ENCODE measurements around the gene GALNTL6. TPM values are rescaled to one million over a fixed set of nuclear protein-coding genes. Genes with fewer than 3 reads are reported as not detected.
A peak's percentile ranks its signal among the peaks of the same experiment; 100 is the strongest.

Gene GALNTL6
- total RNA-seq, 1 experiment from 2014 or later = not detected

GRCh38 chr4:173073939-173074500 is 1260.8 kb downstream of the GALNTL6 start:
- peak overlapping the region; percentile 2 to 66; a peak in 3 of 5 replicates for H3K4me3 Mint-ChIP-seq
- no peaks in the 10 kb centered on the region for H3K23me2 ChIP-seq (ENCODE audit: insufficient read length, low read depth, low read length, poor library complexity, severe bottlenecking)
- no CpG with 5 or more reads among the region's 1 CpG for whole genome bisulfite sequencing (ENCODE audit: extremely low coverage, insufficient read length, low lambda C conversion rate)
- no peak overlapping the region for H3K14ac ChIP-seq (ENCODE audit: insufficient read depth, low read length)
- TF ChIP-seq CTCF (conservative IDR thresholded peaks at IDR 0.05) = no peak
- H3K4me1 Mint-ChIP-seq = peaks cover 33 to 35% of the 10 kb centered on the region in 2 experiments
- no peaks in the 10 kb centered on the region for H3K27me3 ChIP-seq (ENCODE audit: insufficient read depth, low read length)
- DNase-seq = no peak
- peak overlapping the region; percentile 96 for H3K27ac ChIP-seq (ENCODE audit: insufficient read length, low read depth, low read length)
- no peak overlapping the region for H3K56ac ChIP-seq (ENCODE audit: insufficient read length, low read depth, low read length)
- H4K91ac ChIP-seq (ENCODE audit: insufficient read length, low read depth, low read length) = no peak overlapping the region
- no peaks in the 10 kb centered on the region for H4K20me1 ChIP-seq (ENCODE audit: control insufficient read depth, insufficient read depth, insufficient read length)
- no peaks in the 10 kb centered on the region for H3K9me3 ChIP-seq (ENCODE audit: control insufficient read depth, low read depth, low read length)
- H3K18ac ChIP-seq (ENCODE audit: insufficient read length, low read depth, low read length) = no peak overlapping the region
- H3K23ac ChIP-seq (ENCODE audit: insufficient read length, low read depth, low read length) = no peak overlapping the region
- H2BK12ac ChIP-seq (ENCODE audit: insufficient read length, low read depth, low read length) = no peak overlapping the region
- no peak overlapping the region for H2BK15ac ChIP-seq (ENCODE audit: low read depth, low read length)
- H2AFZ ChIP-seq (ENCODE audit: low read length) = no peak overlapping the region
- H3K79me1 ChIP-seq (ENCODE audit: insufficient read depth, low read depth, low read length, poor library complexity, severe bottlenecking) = no peaks in the 10 kb centered on the region
- peaks cover 34 to 38% of the 10 kb centered on the region in 2 experiments for H3K9me3 Mint-ChIP-seq
- H2AK5ac ChIP-seq (ENCODE audit: insufficient read length, low read length) = no peak overlapping the region
- peak overlapping the region; percentile 90 to 100 (median 100) for H3K27ac Mint-ChIP-seq
- H3K36me3 Mint-ChIP-seq (ENCODE audit: insufficient read depth in 1 of 3, low read depth in 3 of 3) = peaks cover 17 to 45% (median 22%) of the 10 kb centered on the region in 3 experiments
- no peak overlapping the region for H3K9ac ChIP-seq (ENCODE audit: extremely low read depth, insufficient read length, low read length)
- peaks cover 10% of the 10 kb centered on the region; the same call in 1 of the 2 replicates for H3K4me1 ChIP-seq (ENCODE audit: insufficient read depth, low read length)
- no peak overlapping the region for H4K8ac ChIP-seq (replicated peaks; ENCODE audit: insufficient read length, low read depth, low read length)
- no peak overlapping the region for H2BK120ac ChIP-seq (ENCODE audit: low read depth, low read length, poor library complexity, severe bottlenecking)
- H4K5ac ChIP-seq (ENCODE audit: insufficient read length, low read depth, low read length) = no peak overlapping the region
- no peak overlapping the region for H3K4ac ChIP-seq (ENCODE audit: low read depth, low read length)
- H3K79me2 ChIP-seq (ENCODE audit: insufficient read depth, low read length) = no peaks in the 10 kb centered on the region
- no peak overlapping the region for H2BK20ac ChIP-seq (ENCODE audit: low read depth, low read length, poor library complexity, severe bottlenecking)
- H2BK5ac ChIP-seq (ENCODE audit: insufficient read length, low read length) = no peak overlapping the region
- H3T11ph ChIP-seq (ENCODE audit: low read length) = no peak overlapping the region
- H3K27me3 Mint-ChIP-seq (ENCODE audit: low read depth) = no peaks in the 10 kb centered on the region
- H3K4me2 ChIP-seq (ENCODE audit: insufficient read depth, insufficient read length, low read length) = peak overlapping the region; percentile 25
